D721Med (cell line): ENCODE measurements around the gene RHOBTB1.

Experiments
- DNase-seq: peaks from one replicate; pipeline ENCODE4 v3.0.0; 2011; ENCODE audit warnings: low spot score; ENCODE audit not compliant: insufficient read length
- FAIRE-seq: peaks from 2 replicates; lab custom pipeline; 2011; peaks lifted over from hg19 to GRCh38; lab: Jason Lieb, UNC
- TF ChIP-seq, protein P1 (sequence below): IDR thresholded peaks from 2 replicates; pipeline ENCODE4 v1.5.1; 2012; ENCODE audit warnings: mild to moderate bottlenecking, control low read depth; ENCODE audit not compliant: insufficient read depth; ENCODE audit errors: missing control alignments

The RHOBTB1 gene

DNA sequence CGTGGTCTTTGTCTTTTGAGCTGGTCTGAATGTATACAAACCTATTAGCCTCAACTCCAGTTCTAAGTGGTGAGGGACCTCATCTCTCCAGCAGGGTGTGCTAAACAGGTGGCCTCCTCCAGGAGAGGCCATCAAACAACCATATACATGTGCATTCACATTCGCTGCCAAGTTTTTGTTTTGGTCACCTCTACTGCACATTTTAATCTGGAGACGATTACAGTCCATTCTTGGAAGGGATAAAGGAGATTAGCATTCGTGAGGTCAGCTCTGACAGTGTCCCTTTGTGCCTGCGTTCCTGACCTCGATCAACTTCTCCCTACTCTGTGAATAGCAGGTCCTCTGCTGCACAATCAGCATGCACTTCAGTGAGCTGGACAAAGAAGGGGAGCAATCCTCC, 60.8 kb downstream of the RHOBTB1 start:
- no peak for FAIRE-seq
- TF ChIP-seq, protein P1, sequence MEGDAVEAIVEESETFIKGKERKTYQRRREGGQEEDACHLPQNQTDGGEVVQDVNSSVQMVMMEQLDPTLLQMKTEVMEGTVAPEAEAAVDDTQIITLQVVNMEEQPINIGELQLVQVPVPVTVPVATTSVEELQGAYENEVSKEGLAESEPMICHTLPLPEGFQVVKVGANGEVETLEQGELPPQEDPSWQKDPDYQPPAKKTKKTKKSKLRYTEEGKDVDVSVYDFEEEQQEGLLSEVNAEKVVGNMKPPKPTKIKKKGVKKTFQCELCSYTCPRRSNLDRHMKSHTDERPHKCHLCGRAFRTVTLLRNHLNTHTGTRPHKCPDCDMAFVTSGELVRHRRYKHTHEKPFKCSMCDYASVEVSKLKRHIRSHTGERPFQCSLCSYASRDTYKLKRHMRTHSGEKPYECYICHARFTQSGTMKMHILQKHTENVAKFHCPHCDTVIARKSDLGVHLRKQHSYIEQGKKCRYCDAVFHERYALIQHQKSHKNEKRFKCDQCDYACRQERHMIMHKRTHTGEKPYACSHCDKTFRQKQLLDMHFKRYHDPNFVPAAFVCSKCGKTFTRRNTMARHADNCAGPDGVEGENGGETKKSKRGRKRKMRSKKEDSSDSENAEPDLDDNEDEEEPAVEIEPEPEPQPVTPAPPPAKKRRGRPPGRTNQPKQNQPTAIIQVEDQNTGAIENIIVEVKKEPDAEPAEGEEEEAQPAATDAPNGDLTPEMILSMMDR: no peak
- no peak for DNase-seq

DNA sequence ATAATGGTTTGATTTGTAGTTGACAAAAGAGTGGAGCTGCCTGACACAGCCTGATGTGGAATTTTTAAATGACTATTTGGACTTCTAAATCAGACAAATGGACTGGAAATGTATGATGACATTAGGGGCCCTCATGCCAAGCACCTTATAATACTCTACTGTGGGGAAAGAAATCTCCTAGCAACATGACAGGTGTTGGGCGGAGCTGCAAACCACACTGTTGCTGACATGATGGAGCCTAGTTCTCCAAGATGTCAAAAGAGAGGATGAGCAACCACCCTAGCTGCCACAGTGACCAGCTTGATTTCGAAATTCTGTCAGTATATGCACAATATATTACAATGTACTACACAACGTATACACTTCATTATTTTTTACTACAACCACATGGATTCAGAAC, 65.8 kb downstream of the RHOBTB1 start:
- TF ChIP-seq, protein P1: no peak
- FAIRE-seq (no peak), DNase-seq (no peak)

DNA sequence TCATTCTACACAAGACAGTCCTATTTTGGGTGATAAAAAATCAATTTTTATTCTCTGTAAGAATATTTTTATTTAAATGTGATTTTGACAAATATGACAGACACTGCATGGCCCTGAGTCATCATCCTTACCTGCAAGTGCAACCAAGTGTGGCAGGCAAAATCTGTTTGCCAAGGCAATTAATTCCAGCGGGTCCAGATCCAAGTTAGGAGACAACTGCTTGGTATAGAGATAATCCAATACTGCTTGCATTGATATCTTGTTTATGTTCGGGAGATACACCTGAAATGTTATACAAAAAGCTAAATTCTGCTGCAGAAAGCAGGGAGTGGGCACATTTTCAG, 66.2 kb downstream of the RHOBTB1 start:
- FAIRE-seq (no peak), DNase-seq (no peak)
- TF ChIP-seq, protein P1: no peak

DNA sequence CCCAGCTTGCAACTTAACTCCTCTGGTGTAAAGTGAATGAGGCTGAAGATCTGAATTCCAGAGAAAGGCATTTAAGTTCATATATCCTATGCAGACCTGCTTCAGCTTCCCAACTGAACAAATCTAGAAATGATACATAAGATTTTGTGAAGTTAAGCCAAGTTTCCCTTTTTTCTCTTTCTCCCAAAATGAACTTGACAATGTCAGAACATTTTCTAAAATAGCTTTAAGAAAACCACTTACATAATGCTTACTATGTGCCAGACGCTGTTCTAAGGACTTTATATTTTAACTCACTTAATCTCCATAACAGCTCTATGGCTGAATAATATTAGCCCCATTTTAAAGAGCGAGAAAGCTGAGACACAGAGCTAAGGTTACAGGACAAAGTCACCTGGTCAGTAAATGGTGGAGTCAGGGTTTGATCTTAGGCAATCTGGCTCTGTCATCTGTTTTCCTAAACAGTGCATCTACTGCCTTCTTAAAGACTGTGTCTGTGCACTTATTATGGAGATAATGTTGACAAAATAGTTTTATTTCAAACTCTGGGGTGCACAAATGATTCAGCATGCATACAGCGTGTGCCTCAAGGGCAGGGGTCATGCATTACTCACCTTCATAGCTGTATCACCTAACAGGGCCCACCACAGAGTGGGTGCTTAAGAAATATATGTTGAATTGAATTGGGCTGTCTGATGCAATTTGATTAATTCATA, 66.8 kb downstream of the RHOBTB1 start:
- DNase-seq (no peak), FAIRE-seq (no peak)
- TF ChIP-seq, protein P1: no peak

DNA sequence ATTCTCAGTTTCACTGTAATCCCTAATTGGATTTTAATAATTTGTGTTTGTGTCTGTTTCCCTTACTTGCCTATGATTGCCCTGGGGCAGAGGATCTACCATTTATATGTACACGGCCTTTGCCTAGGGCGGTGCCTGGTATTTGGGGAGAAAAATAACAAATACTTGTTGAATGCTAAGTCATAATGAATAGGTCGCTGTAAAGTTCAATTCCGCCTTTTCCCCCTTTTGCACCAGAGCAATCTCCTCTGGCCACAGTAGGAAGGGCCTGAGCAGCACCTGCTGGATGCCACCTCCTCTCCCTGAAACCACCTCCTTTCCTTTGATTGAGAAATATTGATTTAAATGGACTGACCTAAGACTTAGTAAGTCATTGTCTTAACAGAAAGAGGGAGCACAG, 70.2 kb downstream of the RHOBTB1 start:
- DNase-seq (no peak), FAIRE-seq (no peak)
- TF ChIP-seq, protein P1: no peak

DNA sequence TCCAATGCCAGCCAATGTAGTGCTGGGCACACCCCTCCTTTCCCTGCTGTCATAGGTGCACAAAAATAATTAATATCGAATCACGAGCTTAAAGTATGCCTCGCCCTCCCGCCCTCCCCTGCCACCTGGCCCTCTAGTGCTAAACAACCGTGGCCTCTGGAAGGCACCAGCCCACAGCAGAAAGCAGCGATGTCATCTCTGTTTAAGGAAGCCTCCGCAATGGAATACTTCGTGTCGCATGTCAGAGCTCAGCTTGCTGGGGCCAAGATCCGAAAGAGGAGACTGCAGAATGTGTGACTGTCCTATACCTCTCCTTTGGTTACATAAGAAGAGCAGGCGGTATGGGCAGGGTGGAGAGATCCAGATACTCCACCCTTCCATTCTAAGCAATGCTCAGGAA, 71.5 kb downstream of the RHOBTB1 start:
- DNase-seq (no peak), FAIRE-seq (no peak)
- TF ChIP-seq, protein P1: no peak

DNA sequence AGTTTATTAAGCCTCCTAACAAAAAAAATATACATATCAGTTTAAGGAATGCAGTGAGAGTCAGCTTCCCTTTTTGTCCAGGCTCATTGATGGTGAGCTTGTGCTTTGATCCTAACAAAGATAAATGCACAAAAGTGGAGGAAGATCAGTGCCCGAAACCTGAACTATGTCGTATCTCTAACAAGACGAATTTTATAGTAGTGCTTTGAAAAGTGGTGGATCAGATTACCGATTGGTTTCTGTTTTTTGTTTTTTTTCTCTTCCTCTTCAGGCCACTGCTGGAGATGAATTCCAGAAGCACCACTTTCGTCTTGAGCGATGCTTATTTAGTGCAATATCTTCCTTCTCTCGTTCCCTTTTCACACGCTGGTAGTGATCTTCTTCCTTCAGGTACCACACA, 72.8 kb downstream of the RHOBTB1 start:
- FAIRE-seq (no peak), DNase-seq (no peak)
- TF ChIP-seq, protein P1: no peak
